Transverse colon (tissue), 4 donors: ENCODE measurements around the gene CAGE1. TPM values are rescaled to one million over a fixed set of nuclear protein-coding genes. Genes with fewer than 3 reads are reported as not detected.

Experiments
- DNase-seq: peaks from one replicate; pipeline ENCODE4 v3.0.0-alpha.2; 2019
- H3K27ac ChIP-seq, 4 donors: fragments of 200-600 bp; sonication (generic); 2 replicates each; pipeline ENCODE4 v1.5.1; 2016 to 2018; ENCODE audit warnings: inconsistent platforms in 4 of 4
- H3K27me3 ChIP-seq: fragments of 200-600 bp; sonication (generic); 2 replicates; pipeline ENCODE4 v1.5.1; 2017; ENCODE audit warnings: inconsistent platforms
- H3K36me3 ChIP-seq, 4 donors: fragments of 200-600 bp; sonication (generic); 2 replicates each; pipeline ENCODE4 v1.5.1; 2017 to 2019; ENCODE audit warnings: inconsistent platforms in 4 of 4
- H3K4me1 ChIP-seq, 4 donors: fragments of 200-600 bp; sonication (generic); 2 replicates each; pipeline ENCODE4 v1.5.1; 2017 to 2020; ENCODE audit warnings: inconsistent platforms in 4 of 4
- H3K4me3 ChIP-seq, 4 donors: fragments of 200-600 bp; sonication (generic); 1 replicate in 1 of 4; 2 replicates in 3 of 4; pipeline versions ENCODE4 v1.5.1 to v1.6.1; 2017 to 2019; ENCODE audit warnings: inconsistent platforms in 4 of 4
- H3K9me3 ChIP-seq, 2 donors: fragments of 200-600 bp; sonication (generic); 2 replicates each; pipeline ENCODE4 v1.5.1; 2017 to 2019; ENCODE audit warnings: inconsistent platforms in 2 of 2
- CTCF ChIP-seq, 5 experiments: fragments of 200-600 bp in 3 of 5; fragments of 450-650 bp in 2 of 5; sonication (generic) in 3 of 5; IDR thresholded peaks; 1 replicate in 2 of 5; 2 replicates in 3 of 5; pipeline ENCODE4 v1.5.1; 2016 to 2017; ENCODE audit warnings: antibody characterized with exemption in 5 of 5, inconsistent platforms in 3 of 5, mild to moderate bottlenecking in 2 of 5, moderate library complexity in 1 of 5
- EP300 ChIP-seq: sonication (generic); formaldehyde crosslinking; IDR thresholded peaks from one replicate; pipeline ENCODE4 v1.6.1; 2017; ENCODE audit warnings: antibody characterized with exemption, low read depth
- POLR2A ChIP-seq: fragments of 450-650 bp; IDR thresholded peaks from one replicate; pipeline ENCODE4 v1.6.1; 2016; ENCODE audit warnings: antibody characterized with exemption, mild to moderate bottlenecking, moderate library complexity
- POLR2AphosphoS5 ChIP-seq, 3 donors: sonication (generic); formaldehyde crosslinking; IDR thresholded peaks; one replicate each; pipeline ENCODE4 v1.6.1; 2016; ENCODE audit warnings: antibody characterized with exemption in 3 of 3
- WGBS, 2 donors: methylation state at CpG; one replicate each; pipeline ENCODE4 v1.1.5; 2018; ENCODE audit warnings: low coverage in 1 of 2; 5-methylcytosine and 5-hydroxymethylcytosine counted together
- in situ Hi-C, 4 donors: fragments of 200-750 bp; cut with MboI; loops; one replicate each; pipeline versions ENCODE4 v1.15.0 to v1.15.1; 2017; ENCODE audit warnings: low sequenced_read_pairs in 3 of 4, low pct_ligation_motif_present in 1 of 4, low pct_unique_long_range_greater_than_20kb in 1 of 4
- intact Hi-C: fragments of 100-400 bp; cut with DNase I; formaldehyde crosslinking; loops from one replicate; pipeline ENCODE4 v1.15.1; 2023; ENCODE audit warnings: low total_unique reads
- total RNA-seq, 4 donors: library from RNA; depleted of rRNA; stranded (reverse); fragments of >200 nt; gene quantifications; one replicate each; pipeline ENCODE4 v1.1.0, GENCODE V29; 2016

CAGE1 gene
- total RNA-seq, 4 donors from 2014 or later, result not detected

- Histone ChIP-seq H3K36me3 (no peaks in the 10 kb centered on the region), H3K27me3 (no peaks in the 10 kb centered on the region), H3K4me1 (no peaks in the 10 kb centered on the region), H3K27ac (no peak overlapping the region), H3K9me3 (no peaks in the 10 kb centered on the region), H3K4me3 (no peak overlapping the region)
- intact Hi-C loops (no loop called here), in situ Hi-C loops (no loop called here)
- TF ChIP-seq CTCF (IDR thresholded peaks at IDR 0.05) (no peak), EP300 (no peak), POLR2AphosphoS5 (IDR thresholded peaks at IDR 0.05) (no peak), POLR2A (no peak)
- no peak for DNase-seq
- WGBS, 2 donors, result 88% methylated on average over 7 of the region's 7 CpGs; no CpG with 5 or more reads in 1 of the 2 donors
These were observed 58.1 kb downstream of the CAGE1 start for GRCh38 chr6:7331452-7331851.

- DNase-seq, result no peak
- H3K27me3 ChIP-seq, result no peaks in the 10 kb centered on the region
- in situ Hi-C loops (no loop called here), intact Hi-C loops (no loop called here)
- 41 to 68% methylated on average over 2 of the region's 2 CpGs for WGBS, 2 donors
- no peaks in the 10 kb centered on the region for H3K9me3 ChIP-seq
- H3K27ac ChIP-seq, result no peak overlapping the region
- no peaks in the 10 kb centered on the region for H3K4me1 ChIP-seq
- TF ChIP-seq POLR2AphosphoS5 (IDR thresholded peaks at IDR 0.05), result no peak
- no peak for TF ChIP-seq POLR2A
- no peak for TF ChIP-seq CTCF (IDR thresholded peaks at IDR 0.05)
- no peak for TF ChIP-seq EP300
- H3K4me3 ChIP-seq, result no peak overlapping the region
- no peaks in the 10 kb centered on the region for H3K36me3 ChIP-seq
These were observed 61.3 kb downstream of the CAGE1 start for GRCh38 chr6:7328243-7328642.

GRCh38 chr6:7325750-7326149, 63.8 kb downstream of the CAGE1 start:
- in situ Hi-C loops (no loop called here), intact Hi-C loops (no loop called here)
- Histone ChIP-seq H3K27me3 (no peaks in the 10 kb centered on the region), H3K27ac (no peak overlapping the region), H3K4me1 (no peaks in the 10 kb centered on the region), H3K36me3 (no peaks in the 10 kb centered on the region), H3K4me3 (no peak overlapping the region), H3K9me3 (no peaks in the 10 kb centered on the region)
- no peak for DNase-seq
- TF ChIP-seq POLR2A, result no peak
- TF ChIP-seq POLR2AphosphoS5 (IDR thresholded peaks at IDR 0.05), result no peak
- TF ChIP-seq EP300, result no peak
- TF ChIP-seq CTCF (IDR thresholded peaks at IDR 0.05), result no peak
- 78 to 87% methylated on average over 2 to 3 of the region's 3 CpGs for WGBS, 2 donors

GRCh38 chr6:7324520-7324919, 65.0 kb downstream of the CAGE1 start:
- DNase-seq, result peak; percentile 21
- Histone ChIP-seq H3K9me3 (no peaks in the 10 kb centered on the region), H3K27ac (no peak overlapping the region), H3K36me3 (no peaks in the 10 kb centered on the region), H3K4me1 (no peaks in the 10 kb centered on the region), H3K4me3 (no peak overlapping the region), H3K27me3 (no peaks in the 10 kb centered on the region)
- TF ChIP-seq EP300 (no peak), POLR2AphosphoS5 (IDR thresholded peaks at IDR 0.05) (no peak), CTCF (IDR thresholded peaks at IDR 0.05) (no peak), POLR2A (no peak)
- in situ Hi-C loops, result no loop called here
- WGBS, 2 donors, result 66 to 77% methylated on average over 5 to 7 of the region's 7 CpGs
- intact Hi-C loops, result no loop called here
